Measurements from ENCODE around the gene PNMA6E. TPM values are rescaled to one million over a fixed set of nuclear protein-coding genes. Genes with fewer than 3 reads are reported as not detected.

PNMA6E gene
- polyA plus RNA-seq, 2 of the 4 experiments (the other 2 are of a cell fraction): not detected

DNA sequence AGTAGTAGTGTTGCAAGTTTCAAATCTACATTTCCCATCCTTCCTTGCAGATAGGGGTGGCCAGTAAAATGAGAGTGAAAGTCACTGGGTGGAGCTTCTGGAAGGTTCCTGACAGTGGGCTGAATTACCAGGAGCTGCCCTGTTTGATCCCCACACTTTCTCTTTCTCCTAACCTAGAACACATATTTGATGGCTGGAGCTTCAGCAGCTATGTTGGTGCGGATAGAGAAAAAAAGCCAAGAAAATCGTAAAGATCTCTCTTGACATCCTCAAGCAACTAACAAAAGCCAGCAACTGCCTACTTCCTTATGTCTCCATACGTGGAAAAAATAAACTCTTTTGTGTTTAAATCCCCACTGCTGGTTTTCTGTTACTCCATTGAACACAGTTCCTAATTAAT is 35.0 kb downstream of the PNMA6E start:
- H3K4me2 ChIP-seq: no peak overlapping the region
- H3K27ac ChIP-seq: no peak overlapping the region
- CTCF ChIA-PET: no interaction called here
- H3K9me3 ChIP-seq: no peaks in the 10 kb centered on the region
- FAIRE-seq (no peak), DNase-seq (ENCODE audit: low read depth in 1 of 2, low spot score in 1 of 2) (no peak), ATAC-seq (no peak)
- no peak overlapping the region for H3K4me3 ChIP-seq
- POLR2A ChIA-PET: no interaction called here
- 44% methylated on average over 3 of the region's 3 CpGs for WGBS (ENCODE audit: missing lambda C conversion rate)
- no peak for TF ChIP-seq HOXB13 (CRISPR knock-in tag; IDR thresholded peaks at IDR 0.05; ENCODE audit: low read depth)
- no peak for TF ChIP-seq EHMT2 (IDR thresholded peaks at IDR 0.05; ENCODE audit: low read depth)
- no peak for TF ChIP-seq CTCF (IDR thresholded peaks at IDR 0.05)
- H3K4me1 ChIP-seq: no peaks in the 10 kb centered on the region

GRCh38 chrX:153365670-153366069 is 35.5 kb downstream of the PNMA6E start:
- ChIA-PET CTCF (no interaction called here), POLR2A (no interaction called here)
- FAIRE-seq (peak; percentile 84), ATAC-seq (no peak), DNase-seq (ENCODE audit: low read depth in 1 of 2, low spot score in 1 of 2) (no peak)
- TF ChIP-seq, protein P1, sequence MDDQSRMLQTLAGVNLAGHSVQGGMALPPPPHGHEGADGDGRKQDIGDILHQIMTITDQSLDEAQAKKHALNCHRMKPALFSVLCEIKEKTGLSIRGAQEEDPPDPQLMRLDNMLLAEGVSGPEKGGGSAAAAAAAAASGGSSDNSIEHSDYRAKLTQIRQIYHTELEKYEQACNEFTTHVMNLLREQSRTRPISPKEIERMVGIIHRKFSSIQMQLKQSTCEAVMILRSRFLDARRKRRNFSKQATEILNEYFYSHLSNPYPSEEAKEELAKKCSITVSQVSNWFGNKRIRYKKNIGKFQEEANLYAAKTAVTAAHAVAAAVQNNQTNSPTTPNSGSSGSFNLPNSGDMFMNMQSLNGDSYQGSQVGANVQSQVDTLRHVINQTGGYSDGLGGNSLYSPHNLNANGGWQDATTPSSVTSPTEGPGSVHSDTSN (IDR thresholded peaks at IDR 0.05): no peak
- TF ChIP-seq MAFK (IDR thresholded peaks at IDR 0.05; ENCODE audit: partially characterized antibody): no peak
- no peak for TF ChIP-seq TP53 (CRISPR knock-in tag; IDR thresholded peaks at IDR 0.05)
- no peak for TF ChIP-seq FOSB (CRISPR knock-in tag; IDR thresholded peaks at IDR 0.05)
- TF ChIP-seq HEYL (CRISPR knock-in tag; IDR thresholded peaks at IDR 0.05): no peak
- no peak for TF ChIP-seq EHMT2 (IDR thresholded peaks at IDR 0.05; ENCODE audit: low read depth)
- TF ChIP-seq REST (IDR thresholded peaks at IDR 0.05): no peak
- TF ChIP-seq, protein P2, sequence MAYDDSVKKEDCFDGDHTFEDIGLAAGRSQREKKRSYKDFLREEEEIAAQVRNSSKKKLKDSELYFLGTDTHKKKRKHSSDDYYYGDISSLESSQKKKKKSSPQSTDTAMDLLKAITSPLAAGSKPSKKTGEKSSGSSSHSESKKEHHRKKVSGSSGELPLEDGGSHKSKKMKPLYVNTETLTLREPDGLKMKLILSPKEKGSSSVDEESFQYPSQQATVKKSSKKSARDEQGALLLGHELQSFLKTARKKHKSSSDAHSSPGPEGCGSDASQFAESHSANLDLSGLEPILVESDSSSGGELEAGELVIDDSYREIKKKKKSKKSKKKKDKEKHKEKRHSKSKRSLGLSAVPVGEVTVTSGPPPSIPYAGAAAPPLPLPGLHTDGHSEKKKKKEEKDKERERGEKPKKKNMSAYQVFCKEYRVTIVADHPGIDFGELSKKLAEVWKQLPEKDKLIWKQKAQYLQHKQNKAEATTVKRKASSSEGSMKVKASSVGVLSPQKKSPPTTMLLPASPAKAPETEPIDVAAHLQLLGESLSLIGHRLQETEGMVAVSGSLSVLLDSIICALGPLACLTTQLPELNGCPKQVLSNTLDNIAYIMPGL (CRISPR knock-in tag; IDR thresholded peaks at IDR 0.05; ENCODE audit: borderline replicate concordance): no peak
- TF ChIP-seq MYC (IDR thresholded peaks at IDR 0.05; ENCODE audit: borderline replicate concordance, low read length): no peak
- TF ChIP-seq, protein P3, sequence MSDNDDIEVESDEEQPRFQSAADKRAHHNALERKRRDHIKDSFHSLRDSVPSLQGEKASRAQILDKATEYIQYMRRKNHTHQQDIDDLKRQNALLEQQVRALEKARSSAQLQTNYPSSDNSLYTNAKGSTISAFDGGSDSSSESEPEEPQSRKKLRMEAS (IDR thresholded peaks at IDR 0.05): no peak
- TF ChIP-seq PHF8 (IDR thresholded peaks at IDR 0.05; ENCODE audit: borderline replicate concordance, low read depth): no peak
- no peak overlapping the region for H3K27ac ChIP-seq
- no peak overlapping the region for H3K4me2 ChIP-seq
- H3K9me3 ChIP-seq: no peaks in the 10 kb centered on the region
- 58% methylated on average over 4 of the region's 4 CpGs for WGBS (ENCODE audit: missing lambda C conversion rate)
- no peak overlapping the region for H3K4me3 ChIP-seq
- H3K4me1 ChIP-seq: no peaks in the 10 kb centered on the region
